GM18499 (cell line): ENCODE data around the gene ZC3H4.
"Not testable (repeated sequence)": the region's sequence is repeated elsewhere in the genome, so short reads cannot be mapped to it uniquely, and the experiment has no call there.

Source experiments
- ATAC-seq: cut with Tn5 transposase; IDR thresholded peaks from one replicate; pipeline ENCODE4 v1.9.1; 2021; ENCODE audit warnings: moderate number of reproducible peaks; ENCODE audit not compliant: insufficient read depth, unreplicated experiment

Gene ZC3H4

DNA sequence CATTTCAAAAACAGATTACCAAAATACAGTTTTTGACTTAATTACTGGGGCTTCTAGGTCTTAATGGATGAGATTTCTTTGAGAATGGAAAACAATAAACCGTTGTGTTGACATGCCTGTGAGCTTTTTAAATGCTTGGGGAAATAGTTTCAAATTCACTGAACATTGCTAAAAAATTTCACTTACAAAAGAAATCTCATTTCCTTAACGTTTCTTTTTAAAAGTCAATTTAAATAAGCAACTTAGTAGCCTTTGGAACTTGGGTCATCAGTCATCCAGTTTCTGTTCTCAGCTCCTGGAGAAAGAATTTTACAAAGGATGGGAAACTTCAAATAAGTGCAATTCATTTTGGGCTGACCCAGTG, 4.4 kb downstream of the ZC3H4 start:
- no peak for ATAC-seq

DNA sequence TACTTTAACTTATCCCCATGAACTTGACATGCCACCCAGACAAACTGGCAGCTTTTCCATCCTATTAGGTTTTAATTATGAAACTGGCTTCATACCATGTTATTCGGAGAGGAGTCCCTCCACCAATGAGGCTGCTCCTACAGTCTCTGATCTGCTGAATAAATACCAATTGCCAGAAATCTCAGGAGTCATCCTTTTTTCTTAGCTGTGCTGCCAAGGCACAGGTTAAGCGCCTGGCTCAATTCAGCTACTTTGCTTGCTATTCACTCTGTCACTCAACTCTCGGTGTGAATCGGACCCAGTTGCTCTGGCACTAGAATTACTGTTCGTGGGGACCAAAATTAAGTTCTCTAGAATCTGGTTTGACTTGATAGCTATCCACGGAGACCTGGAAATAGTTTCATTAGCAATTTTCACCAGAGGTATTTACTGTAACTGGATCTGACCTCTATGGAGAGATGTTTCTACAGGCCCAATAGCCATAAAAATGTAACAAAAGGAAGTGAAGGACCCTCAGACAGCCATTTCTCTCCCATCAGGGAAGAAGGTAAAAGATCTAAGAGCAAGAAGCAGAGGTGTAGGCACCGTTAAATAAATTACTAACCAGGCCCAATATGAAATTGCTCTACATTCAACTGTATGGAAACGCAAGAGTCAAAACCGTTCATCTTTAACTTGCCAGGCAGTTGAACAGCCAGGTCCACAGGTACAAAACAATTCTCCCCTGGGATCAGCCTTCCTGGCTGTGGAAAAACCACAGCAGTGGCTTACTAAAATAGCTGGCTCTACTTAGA, 5.4 kb downstream of the ZC3H4 start:
- no peak for ATAC-seq

DNA sequence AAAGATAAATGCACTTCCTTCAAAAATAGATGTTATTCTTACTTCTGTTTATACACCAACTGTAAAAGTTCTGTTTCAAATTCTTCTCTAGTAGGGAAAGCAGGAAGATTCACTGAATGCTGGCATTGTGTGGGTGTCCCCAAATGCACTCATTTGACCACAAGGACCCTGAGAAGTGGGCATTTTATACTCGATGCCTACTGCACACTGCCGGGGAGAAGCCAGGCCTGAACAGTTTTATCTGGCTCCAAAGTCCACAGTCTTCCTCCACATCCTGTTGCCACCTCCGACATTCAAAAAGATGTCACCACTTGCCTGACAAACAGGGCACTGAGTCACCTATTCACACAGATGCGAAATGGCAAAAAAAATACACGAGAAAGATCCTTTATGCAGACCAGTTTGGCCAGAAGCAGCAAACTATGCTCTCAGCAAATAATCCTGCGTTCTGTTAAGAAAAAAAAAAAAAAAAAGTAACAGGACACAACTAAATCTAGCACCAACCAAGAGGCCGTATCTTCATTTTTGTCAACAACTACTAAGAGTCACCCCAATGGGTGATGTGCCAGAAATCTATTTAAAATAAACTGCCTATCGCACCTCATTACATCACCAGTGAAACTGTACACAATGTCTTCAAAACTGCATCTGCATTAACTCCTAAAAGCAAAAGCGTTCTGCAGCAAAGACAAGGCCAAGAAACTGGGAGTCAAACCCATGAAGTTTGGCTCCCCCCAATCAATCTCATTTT, 6.2 kb downstream of the ZC3H4 start:
- ATAC-seq, result no peak

DNA sequence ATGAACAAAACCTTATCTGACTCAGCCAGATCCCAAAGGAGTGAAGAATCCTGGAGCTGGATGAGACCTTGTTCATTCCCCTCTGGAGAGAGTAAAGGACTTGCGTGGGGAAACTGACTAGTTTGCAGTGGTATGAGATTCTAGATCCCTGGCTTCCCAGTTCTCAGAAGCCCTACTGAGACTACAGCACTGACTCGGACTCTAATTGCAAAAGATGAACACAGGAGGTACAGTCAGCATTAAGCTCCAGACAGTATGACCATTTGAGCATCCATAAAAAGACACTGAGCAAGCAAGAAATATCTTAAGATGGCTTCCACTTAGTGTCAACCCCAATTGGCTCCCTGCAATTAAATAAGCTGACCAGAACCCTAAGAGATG, 6.8 kb downstream of the ZC3H4 start:
- no peak for ATAC-seq

DNA sequence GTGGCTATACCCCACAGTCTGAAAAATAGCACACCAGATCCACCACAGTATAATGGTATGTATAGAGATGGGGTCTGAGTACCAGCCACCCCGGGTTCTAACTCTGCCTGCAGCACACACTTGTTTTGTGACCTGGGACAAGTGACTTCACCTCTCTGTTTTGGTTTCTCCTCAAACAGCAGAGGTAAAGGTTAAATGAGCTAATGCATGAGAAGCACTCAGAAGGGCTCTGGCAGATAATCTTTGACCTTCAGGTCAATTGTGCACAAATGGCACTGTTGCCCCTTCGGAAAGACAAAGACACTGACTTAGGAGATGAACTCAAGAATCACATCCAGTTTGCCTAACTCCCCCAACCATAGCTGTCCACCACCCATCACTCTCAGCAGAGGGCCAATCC, 7.7 kb downstream of the ZC3H4 start:
- no peak for ATAC-seq

DNA sequence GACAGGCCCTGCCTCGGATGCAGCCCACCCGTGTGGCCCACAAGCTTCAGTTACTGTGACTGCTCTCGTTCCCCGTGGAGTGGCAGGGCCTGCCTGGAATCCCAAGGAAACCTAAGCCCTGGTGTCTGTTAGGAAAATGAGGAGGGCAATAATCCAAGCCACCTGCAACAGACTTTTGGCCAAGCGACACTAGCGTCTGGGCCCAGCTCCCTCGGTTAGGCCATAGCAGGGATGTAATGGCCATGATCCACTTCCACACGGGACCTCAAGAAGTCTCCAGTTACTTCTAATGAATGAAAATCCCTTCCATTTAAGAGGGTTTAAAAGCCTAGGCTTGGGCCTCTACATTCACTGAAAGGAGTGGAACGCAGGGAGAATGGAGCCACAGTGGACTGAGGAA, 8.9 kb downstream of the ZC3H4 start:
- no peak for ATAC-seq

DNA sequence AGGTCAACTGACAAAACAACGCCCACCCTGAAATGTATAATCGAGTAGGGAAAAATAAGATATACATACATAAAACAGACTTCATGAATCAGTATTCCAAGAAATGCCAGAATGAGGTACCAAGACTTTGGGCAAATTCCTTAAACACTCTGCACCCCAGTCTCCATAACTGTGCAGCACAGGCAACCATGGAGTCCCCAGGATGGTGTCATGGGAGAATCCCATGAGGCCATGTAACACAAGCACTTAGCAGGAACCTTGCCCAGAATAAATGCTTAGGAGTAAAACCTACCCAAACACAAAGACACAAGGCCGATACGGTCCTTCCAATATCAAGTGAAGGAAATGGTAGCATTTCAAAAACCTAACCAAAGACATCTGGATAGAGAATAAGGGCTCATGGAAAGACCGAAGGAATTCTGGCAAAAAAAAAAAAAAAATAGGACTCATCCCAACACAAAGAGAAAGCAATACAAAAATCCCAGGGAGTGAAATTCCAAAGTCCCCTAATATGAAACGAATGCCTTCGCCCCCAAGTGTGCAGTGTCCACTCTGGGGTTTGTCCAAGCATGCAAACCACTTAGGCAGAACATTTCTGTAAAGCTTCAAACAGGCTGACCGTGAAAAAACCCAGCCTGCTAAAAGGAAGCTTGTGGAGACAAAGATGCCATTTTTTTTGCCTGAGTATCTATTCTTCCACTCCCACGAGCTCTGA, 11.1 kb downstream of the ZC3H4 start:
- ATAC-seq, result no peak

DNA sequence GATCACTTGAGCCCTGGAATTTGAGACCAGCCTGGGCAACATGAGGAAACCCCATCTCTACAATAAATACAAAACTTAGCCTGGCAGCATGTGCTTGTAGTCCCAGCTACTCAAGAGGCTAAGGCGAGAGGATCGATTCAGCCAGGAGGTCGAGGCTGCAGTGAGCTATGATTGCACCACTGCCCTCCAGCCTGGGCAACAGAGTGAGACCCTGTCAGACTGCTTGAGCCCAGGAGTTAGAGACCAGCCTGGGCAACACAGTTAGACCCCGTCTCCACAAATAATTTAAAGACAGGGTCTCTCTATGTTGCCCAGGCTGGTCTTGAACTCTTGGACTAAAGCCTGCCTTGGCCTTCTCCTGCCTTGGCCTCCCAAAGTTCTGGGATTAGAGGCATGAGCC, 12.5 kb downstream of the ZC3H4 start:
- not testable (repeated sequence) for ATAC-seq

DNA sequence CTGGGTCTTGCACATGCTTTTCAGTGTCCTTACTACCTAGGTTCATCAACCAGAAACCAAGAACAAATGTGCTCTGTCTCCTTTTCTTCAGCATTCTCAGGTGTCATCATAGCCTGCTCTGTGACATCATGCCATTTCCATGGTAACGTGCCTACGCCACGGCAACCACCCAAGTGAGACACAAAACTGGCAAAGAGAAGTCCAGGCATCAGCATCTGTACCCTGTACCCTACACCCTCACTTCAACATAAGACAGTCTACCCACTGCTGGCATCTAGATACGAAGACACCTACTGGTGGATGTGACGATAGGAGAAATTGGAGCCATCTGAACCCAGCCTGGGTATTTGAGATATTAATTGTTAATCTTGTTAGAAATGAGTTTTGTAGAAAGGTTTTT, 13.3 kb downstream of the ZC3H4 start:
- no peak for ATAC-seq

DNA sequence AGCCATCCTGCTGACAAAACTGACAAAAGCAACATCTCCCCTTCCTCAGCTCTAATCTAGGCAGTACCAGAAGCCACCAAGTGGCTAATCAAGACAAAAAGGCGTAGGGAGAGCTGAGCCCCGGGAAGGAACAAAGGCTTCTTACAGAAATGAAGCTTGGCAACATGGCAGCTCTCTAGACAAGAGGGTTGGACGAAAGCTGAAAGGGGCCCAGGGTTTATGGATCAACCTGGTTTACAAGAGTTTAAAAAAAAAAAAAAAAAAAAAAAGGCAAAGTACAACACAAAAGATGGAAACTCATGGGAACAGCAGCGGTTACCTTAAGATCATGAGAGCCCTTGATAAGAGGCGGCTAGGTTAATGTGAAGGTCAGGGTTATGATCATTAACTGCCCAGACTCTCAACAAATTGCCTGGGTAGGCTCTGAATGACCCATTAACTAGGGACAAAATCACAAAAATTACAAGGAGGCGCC, 14.0 kb downstream of the ZC3H4 start:
- no peak for ATAC-seq

DNA sequence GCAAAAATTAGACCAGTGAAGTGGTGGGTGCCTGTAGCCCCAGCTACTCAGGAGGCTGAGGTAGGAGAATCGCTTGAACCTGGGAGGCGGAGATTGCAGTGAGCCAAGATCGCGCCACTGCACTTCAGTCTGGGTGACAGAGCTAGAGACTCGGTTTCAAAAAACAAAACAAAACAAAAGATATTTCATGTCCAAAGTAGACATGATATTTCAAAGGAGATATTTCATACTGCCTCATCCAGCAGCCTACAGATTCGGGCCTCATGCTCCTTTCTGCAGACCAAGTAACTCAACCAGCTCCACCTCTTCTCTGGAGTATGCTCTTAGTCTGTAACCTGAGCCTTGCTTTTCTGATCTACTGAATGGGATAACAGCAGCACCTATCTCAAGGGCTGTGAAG, 15.0 kb downstream of the ZC3H4 start:
- ATAC-seq, result no peak

DNA sequence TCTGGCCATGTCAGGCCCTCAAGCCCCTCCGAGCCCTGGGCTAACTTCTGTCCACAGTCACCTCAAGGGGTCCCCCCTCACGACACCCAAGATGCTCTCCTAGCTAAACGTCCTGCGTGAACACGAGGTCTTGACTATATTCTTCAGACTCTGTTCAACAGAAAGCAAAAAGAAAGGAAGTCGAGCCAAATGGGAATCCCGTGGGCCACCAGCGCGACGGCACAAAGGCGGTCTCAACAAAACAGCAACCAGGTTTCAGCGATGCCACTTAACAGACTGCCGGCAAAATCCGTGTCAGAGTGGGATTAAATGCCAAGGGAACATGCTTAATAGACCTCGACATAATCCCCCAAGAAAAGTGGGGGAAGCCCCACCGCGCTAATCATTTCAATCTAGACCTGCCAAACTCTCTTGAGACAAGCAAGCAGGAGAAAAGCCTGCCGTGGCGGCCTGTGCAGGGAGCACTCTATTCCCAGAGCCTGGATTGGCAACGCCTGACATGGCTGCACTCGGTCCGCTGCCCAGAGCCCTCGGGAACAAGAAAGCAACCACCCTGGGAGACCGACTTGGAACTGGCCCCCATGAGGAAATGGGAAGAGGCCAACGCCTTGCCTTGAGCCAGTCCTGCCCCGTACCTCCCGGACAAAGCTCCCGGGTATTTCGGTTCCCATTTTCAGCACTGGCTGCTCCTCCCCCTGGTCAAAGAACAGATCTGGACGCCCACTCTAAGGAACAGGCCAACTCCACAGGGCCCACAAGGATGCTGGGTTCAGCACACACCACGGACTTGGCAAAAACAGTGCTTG, 16.0 kb downstream of the ZC3H4 start:
- ATAC-seq, result no peak

DNA sequence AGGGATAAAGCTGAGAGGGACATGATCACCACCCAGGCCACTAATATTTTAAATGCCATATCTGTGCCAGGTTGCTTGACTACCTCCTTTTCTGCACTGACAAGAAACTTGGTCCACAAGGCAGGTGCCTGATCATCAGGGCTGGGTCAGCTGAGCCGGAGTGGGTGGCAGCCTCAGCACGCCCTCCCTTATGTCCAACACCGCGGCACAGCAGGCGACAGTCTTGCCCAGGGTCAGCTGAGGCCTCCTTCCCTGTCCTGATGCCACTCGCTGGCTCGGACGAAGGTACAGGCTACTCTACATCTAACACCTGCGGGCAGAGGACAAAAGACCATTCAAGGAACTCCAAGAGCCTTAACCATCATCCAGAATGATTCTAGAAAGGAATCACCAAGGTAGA, 16.9 kb downstream of the ZC3H4 start:
- no peak for ATAC-seq

DNA sequence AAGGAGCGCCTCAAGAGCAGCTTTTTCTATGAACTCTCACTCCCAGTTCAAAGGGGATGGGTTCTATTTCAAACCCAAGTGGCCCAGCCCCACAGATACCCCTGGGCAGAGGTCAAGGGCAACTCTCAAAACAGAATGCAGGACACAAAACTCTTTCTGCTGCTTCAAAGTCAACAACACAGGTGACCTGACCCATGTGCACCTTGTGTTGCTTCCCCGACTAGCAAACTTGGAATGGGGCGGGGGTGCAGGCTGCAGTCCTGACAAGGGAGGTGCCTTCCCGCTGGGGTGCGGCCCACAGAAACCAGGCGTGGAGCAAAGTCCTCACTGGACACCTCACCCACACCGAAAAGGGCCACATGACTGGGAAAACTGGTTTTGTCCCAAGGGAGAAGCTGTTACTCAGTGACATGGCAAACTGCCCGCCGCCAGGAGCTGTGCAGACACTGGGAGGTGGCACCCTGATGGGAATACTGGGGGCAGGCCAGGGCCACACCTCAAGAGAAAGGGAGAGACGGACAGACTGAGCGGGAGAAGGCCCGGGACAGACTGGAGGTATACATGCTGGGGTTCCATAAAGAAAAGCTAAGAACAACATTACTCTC, 17.4 kb downstream of the ZC3H4 start:
- ATAC-seq, result no peak

DNA sequence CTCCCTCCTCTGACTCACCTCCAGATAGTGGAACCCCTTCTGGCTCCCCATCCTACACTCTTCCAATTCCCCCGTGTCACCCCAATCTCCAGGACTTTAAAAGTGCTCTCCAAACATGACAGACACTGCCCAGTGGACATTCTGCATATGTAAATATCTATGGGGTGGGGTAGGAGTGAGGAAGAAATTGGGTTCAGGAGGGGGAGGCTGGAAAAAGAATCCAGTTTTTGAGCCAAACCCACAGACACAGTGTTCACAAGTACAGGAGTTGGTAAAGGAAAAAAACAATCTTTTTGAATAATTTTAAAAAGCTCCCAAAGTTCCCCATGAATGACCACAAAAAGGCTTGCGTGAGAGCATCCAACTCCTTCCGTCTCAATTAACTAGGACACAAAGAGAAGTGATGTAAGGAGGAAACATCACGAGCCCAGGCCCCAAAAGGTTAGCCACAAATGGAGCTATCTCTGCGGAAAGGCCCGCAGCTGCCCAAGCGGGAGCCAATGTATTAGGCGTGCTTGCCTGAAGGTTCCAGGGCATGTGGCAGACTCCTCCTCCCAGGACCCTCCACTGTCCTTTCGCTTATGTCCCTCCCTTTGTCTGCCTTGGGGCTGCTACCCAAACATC, 18.0 kb downstream of the ZC3H4 start:
- no peak for ATAC-seq

DNA sequence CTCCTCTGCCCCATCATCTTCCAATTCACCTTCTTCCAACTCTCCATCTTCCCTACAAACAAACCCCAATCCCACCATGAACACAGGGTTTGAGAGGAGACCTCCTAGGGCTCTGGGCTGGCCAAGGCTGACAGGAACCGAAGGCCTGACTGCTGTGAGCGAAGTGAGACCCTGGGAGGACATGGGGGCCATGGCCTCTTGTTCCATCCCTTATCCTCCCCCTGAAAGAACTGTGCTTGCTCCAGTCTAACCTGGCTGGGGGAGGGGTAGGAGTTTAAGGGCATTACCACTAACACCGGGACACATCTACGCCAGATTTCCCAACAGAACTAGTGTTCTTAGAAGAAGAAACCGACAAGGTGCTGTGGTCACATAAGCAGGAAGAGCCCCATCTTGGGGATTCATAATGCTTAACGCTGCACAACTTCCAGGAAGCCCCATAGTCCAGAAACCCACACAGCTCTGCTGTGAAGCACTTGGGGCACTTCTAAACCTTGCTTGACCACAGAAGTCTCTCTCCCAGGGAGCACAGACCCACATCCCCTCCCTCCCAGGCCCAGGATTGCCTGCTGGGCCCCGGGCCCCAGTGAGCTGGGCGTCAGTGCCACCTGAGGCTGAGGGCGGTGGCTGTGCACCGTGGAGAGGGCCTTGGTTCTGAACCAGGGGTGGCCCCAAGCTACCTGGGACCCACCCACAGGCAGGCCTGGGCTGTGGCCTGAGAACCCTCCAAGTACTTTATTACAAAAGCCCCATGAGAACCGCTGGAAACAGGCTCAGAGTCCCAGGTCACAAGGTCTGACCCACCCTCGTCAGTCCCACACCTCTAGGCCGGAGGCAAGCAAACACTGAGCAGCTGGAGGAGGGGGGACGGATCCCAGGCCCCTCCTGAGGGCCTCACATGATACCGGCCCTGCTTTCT, 18.8 kb downstream of the ZC3H4 start:
- ATAC-seq, result no peak

DNA sequence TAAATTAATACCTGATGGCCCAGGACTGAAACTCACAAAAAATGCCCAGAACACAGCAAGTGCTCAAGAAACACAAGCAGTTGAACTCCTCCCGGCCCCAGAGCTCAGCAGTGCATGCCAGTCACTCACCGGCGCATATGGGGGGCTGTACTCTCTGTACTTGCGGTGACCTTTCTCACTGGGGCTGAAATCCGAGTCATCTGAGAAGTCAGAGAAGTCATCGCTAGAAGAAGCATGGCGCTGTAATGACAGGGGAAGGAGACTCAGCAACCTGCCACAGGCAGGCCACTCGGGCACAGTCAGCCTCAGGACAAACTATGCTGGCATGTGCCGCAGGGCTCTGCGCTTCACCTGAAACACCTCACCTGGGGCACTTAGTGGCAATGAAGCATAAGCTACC, 19.7 kb downstream of the ZC3H4 start:
- ATAC-seq, result no peak

DNA sequence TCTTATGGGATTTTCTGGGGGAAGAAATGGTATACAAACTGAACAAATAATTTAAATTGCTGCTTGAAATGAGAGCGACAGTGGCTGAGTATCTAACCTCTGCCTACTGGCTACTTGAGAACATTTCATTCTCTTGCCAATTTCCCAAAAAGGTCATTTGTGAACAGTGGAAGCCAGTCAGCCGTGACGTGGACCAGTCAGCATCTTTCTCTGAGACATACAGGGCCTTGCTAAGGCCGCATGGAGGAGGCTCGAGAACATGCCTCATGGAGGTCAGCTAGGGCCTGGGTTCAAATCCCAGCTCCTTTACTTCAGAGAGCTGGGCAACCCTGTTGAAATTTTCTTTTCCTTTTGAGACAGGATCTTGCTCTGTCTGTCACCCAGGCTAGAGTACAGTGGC, 20.3 kb downstream of the ZC3H4 start:
- ATAC-seq, result no peak
